Lung (tissue), 12 donors: Measurements from ENCODE around the gene MPZL3. TPM values are rescaled to one million over a fixed set of nuclear protein-coding genes. Genes with fewer than 3 reads are reported as not detected.

Experiments used
- ATAC-seq: fragments of 200-7000 bp; cut with Tn5 transposase; one replicate; pipeline ENCODE4 v1.9.1; 2020; ENCODE audit warnings: moderate number of reproducible peaks; ENCODE audit not compliant: insufficient read depth, low FRiP score
- DNase-seq, 3 donors: peaks; one replicate each; pipeline ENCODE4 v3.0.0-alpha.2; 2013 to 2017
- H3K27ac ChIP-seq, 2 donors: one replicate each; pipeline ENCODE4 v1.5.1; 2013; ENCODE audit warnings: mild to moderate bottlenecking in 2 of 2, moderate library complexity in 2 of 2, control low read depth in 1 of 2, inconsistent platforms in 1 of 2, low read depth in 1 of 2, low read length in 1 of 2
- H3K27me3 ChIP-seq, 3 donors: one replicate each; pipeline ENCODE4 v1.5.1; 2013; ENCODE audit warnings: low read length in 2 of 3; ENCODE audit not compliant: control insufficient read depth in 3 of 3, insufficient read depth in 3 of 3
- H3K36me3 ChIP-seq, 4 donors: one replicate each; pipeline ENCODE4 v1.5.1; 2013; ENCODE audit warnings: low read length in 4 of 4, mild to moderate bottlenecking in 1 of 4, moderate library complexity in 1 of 4; ENCODE audit not compliant: control insufficient read depth in 4 of 4, insufficient read depth in 4 of 4
- H3K4me1 ChIP-seq, 5 donors: one replicate each; pipeline ENCODE4 v1.5.1; 2013; ENCODE audit warnings: low read length in 5 of 5, mild to moderate bottlenecking in 2 of 5, moderate library complexity in 1 of 5; ENCODE audit not compliant: control insufficient read depth in 5 of 5, insufficient read depth in 5 of 5
- H3K4me3 ChIP-seq: one replicate; pipeline ENCODE4 v1.5.1; 2013; ENCODE audit warnings: mild to moderate bottlenecking, control low read depth, moderate library complexity
- H3K9ac ChIP-seq, 2 donors: one replicate each; pipeline ENCODE4 v1.5.1; 2013; ENCODE audit warnings: low read length in 2 of 2, control low read depth in 1 of 2; ENCODE audit not compliant: insufficient read depth in 1 of 2
- H3K9me3 ChIP-seq, 4 donors: one replicate each; pipeline ENCODE4 v1.5.1; 2013; ENCODE audit warnings: low read length in 3 of 4, mild to moderate bottlenecking in 1 of 4, moderate library complexity in 1 of 4; ENCODE audit not compliant: control insufficient read depth in 4 of 4, insufficient read depth in 3 of 4
- WGBS, 2 donors: extraction: QIAGEN DNeasy Blood & Tissue Kit; methylation state at CpG; one replicate each; pipeline ENCODE4 v1.1.7; 2013; 5-methylcytosine and 5-hydroxymethylcytosine counted together
- polyA plus RNA-seq, 2 donors: library from polyadenylated mRNA; stranded (reverse); fragments of 200-250 nt; gene quantifications; one replicate each; pipeline ENCODE4 v1.2.1, GENCODE V29; 2013
- total RNA-seq, 2 donors: library from RNA; depleted of rRNA in 1 of 2; stranded (reverse); fragments of >200 nt in 1 of 2; gene quantifications; one replicate each; pipeline ENCODE4 v1.2.1, GENCODE V29; 2014 to 2021
- TF ChIP-seq, protein P1 (sequence below): IDR thresholded peaks from 2 replicates; pipeline ENCODE4 v1.5.1; 2012; ENCODE audit warnings: mild to moderate bottlenecking; ENCODE audit errors: control extremely low read depth, extremely low read depth
- donor health status: control.
- donor health status: control.
- donor health status: Bipolar disorder and iron deficiency.
- donor health status: healthy.
- donor health status: DM: yes; HTN: yes; CAD: no.

Gene MPZL3
- total and polyA plus RNA-seq, 4 donors, result 7.7 to 22.6 (median 11.1) TPM

- Histone ChIP-seq H3K9ac (no peak overlapping the region), H3K27ac (peak overlapping the region in 1 of 2 donors; percentile 64), H3K27me3 (peaks cover 0 to 27% (median 0%) of the 10 kb centered on the region in 3 donors), H3K36me3 (no peaks in the 10 kb centered on the region), H3K9me3 (no peaks in the 10 kb centered on the region), H3K4me1 (peaks cover 0 to 17% (median 4%) of the 10 kb centered on the region in 5 donors), H3K4me3 (no peak overlapping the region)
- ATAC-seq (no peak), DNase-seq (no peak)
- TF ChIP-seq, protein P1, sequence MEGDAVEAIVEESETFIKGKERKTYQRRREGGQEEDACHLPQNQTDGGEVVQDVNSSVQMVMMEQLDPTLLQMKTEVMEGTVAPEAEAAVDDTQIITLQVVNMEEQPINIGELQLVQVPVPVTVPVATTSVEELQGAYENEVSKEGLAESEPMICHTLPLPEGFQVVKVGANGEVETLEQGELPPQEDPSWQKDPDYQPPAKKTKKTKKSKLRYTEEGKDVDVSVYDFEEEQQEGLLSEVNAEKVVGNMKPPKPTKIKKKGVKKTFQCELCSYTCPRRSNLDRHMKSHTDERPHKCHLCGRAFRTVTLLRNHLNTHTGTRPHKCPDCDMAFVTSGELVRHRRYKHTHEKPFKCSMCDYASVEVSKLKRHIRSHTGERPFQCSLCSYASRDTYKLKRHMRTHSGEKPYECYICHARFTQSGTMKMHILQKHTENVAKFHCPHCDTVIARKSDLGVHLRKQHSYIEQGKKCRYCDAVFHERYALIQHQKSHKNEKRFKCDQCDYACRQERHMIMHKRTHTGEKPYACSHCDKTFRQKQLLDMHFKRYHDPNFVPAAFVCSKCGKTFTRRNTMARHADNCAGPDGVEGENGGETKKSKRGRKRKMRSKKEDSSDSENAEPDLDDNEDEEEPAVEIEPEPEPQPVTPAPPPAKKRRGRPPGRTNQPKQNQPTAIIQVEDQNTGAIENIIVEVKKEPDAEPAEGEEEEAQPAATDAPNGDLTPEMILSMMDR, result no peak
- WGBS, 2 donors, result 43 to 78% methylated on average over 1 of the region's 1 CpG
Observed at GRCh38 chr11:118238929-118239328, 13.2 kb downstream of the MPZL3 start.

DNA sequence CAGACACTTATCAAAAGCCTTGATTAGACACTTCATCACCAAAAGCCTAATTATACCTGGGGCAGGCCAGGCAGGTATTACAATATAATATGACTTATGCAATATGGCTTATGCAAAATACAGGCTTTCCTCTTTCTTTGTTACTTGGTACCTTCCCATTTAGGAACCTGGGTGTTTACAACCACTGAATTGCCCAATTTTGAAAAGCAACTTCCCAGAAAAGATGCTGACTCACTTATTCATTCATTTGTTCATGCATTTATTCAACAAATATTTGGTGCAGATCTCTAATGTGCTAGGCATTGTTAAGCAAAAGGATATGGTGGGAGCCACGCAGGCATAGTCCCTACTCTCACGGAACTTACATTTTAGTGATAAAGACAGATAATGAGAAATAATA lies 13.7 kb downstream of the MPZL3 start:
- H3K9ac ChIP-seq, result no peak overlapping the region
- peaks cover 0 to 17% (median 4%) of the 10 kb centered on the region in 5 donors for H3K4me1 ChIP-seq
- peaks cover 0 to 26% (median 0%) of the 10 kb centered on the region in 3 donors for H3K27me3 ChIP-seq
- ATAC-seq (no peak), DNase-seq (no peak)
- H3K36me3 ChIP-seq, result no peaks in the 10 kb centered on the region
- no peak overlapping the region for H3K4me3 ChIP-seq
- no peak overlapping the region for H3K27ac ChIP-seq
- 61 to 84% methylated on average over 2 of the region's 2 CpGs for WGBS, 2 donors
- TF ChIP-seq, protein P1, result no peak
- no peaks in the 10 kb centered on the region for H3K9me3 ChIP-seq

- TF ChIP-seq, protein P1, result no peak
- Histone ChIP-seq H3K27me3 (peaks cover 0 to 9% (median 0%) of the 10 kb centered on the region in 3 donors), H3K9ac (no peak overlapping the region), H3K9me3 (no peaks in the 10 kb centered on the region), H3K27ac (no peak overlapping the region), H3K36me3 (peaks cover 0 to 2% (median 0%) of the 10 kb centered on the region in 4 donors), H3K4me3 (no peak overlapping the region), H3K4me1 (peaks cover 0 to 10% (median 0%) of the 10 kb centered on the region in 5 donors)
- ATAC-seq, result no peak
- WGBS, 2 donors, result 58 to 65% methylated on average over 2 of the region's 2 CpGs
- no peak for DNase-seq
Observed at GRCh38 chr11:118236170-118236569, 16.0 kb downstream of the MPZL3 start.

DNA sequence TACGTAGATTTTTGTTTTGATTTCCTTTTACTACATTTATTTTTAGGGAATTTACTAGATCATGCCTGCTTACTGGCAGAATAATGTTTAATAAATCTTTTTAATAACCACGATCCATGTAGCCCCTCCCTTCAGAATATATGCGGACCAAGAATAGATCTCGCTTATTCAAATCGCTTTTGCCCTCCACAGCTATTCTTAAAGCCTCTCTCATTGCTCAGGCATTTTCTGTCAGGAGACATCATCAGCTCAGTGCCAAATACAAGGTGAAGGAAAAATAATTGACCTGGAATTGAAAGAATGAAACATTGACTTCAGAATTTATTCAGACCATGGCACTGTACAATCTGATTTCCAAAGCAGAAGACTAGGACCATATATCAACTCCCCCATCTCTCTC lies 17.3 kb downstream of the MPZL3 start:
- Histone ChIP-seq H3K27me3 (peaks cover 0 to 2% (median 0%) of the 10 kb centered on the region in 3 donors), H3K4me1 (peaks cover 0 to 8% (median 0%) of the 10 kb centered on the region in 5 donors), H3K4me3 (no peak overlapping the region), H3K36me3 (peaks cover 0 to 2% (median 0%) of the 10 kb centered on the region in 4 donors), H3K27ac (peak overlapping the region in 1 of 2 donors; percentile 82), H3K9ac (no peak overlapping the region), H3K9me3 (no peaks in the 10 kb centered on the region)
- 96 to 97% methylated on average over 5 of the region's 5 CpGs for WGBS, 2 donors
- TF ChIP-seq, protein P1, result no peak
- DNase-seq, result no peak
- no peak for ATAC-seq
